GM18511 (cell line): ENCODE measurements around the gene KRT85.
"Not testable (repeated sequence)": the region's sequence is repeated elsewhere in the genome, so short reads cannot be mapped to it uniquely, and the experiment has no call there.

Experiments
- ATAC-seq: cut with Tn5 transposase; IDR thresholded peaks from one replicate; pipeline ENCODE4 v1.9.1; 2021; ENCODE audit warnings: mild to moderate bottlenecking, moderate library complexity; ENCODE audit not compliant: unreplicated experiment

The KRT85 gene

DNA sequence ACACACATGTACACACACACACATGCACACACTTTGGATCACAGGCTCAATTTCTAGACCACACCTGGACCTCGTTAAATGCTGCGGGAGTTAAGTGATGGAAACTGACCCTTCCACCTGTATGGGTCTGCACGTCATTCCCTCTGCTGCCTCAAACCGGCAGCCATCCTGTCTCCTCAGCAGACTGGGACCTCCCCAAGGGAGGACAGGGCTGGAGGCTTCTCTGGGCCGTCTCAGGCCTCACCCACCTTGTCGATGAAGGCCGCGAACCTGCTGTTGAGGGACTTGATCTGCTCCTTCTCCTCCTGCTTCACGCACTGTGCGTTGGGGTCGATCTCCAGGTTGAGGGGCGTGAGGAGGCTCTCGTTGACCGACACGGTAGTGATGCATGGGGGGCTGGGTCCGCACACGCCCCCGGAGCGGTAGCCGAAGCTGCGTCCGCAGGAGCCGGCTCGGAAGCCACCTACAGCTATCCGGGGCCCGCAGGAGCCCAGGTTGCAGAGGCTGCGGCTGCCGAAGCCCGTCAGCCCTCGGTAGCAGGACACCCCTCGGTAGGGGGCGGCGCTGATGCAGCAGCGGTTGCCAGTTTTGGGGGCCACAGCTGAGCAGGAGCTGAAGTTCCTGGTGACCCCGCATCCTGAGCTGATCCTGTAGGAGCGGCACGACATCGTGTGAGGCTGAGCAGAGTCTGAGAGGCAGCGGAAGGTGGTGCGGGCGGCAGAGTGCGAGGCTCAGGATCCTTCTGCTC, at the start of gene KRT85:
Gene KRT85 (minus strand): TSS at position 744 of the 748 bp plus-strand sequence. CDS start 76 bp downstream, at position 668.
- ATAC-seq: no peak

DNA sequence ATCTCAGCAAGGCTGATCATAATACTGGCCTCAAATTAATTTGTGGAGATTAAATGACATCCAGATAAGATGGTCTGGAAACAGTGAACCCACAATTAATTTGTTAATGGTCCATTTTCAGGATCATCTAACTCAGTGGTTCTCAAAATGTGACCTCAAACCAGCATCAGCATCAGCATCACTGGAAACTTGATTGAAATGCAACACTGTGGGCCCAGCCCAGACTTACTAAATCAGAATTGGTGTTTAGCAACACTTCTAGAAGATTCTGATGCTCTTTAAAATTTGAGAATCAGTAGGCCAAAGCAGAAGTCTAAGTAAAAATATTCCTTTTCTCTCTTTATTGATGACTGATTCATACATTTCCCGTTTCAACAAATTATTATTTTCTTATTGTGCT, 49.5 kb upstream of the KRT85 start:
- ATAC-seq: no peak

DNA sequence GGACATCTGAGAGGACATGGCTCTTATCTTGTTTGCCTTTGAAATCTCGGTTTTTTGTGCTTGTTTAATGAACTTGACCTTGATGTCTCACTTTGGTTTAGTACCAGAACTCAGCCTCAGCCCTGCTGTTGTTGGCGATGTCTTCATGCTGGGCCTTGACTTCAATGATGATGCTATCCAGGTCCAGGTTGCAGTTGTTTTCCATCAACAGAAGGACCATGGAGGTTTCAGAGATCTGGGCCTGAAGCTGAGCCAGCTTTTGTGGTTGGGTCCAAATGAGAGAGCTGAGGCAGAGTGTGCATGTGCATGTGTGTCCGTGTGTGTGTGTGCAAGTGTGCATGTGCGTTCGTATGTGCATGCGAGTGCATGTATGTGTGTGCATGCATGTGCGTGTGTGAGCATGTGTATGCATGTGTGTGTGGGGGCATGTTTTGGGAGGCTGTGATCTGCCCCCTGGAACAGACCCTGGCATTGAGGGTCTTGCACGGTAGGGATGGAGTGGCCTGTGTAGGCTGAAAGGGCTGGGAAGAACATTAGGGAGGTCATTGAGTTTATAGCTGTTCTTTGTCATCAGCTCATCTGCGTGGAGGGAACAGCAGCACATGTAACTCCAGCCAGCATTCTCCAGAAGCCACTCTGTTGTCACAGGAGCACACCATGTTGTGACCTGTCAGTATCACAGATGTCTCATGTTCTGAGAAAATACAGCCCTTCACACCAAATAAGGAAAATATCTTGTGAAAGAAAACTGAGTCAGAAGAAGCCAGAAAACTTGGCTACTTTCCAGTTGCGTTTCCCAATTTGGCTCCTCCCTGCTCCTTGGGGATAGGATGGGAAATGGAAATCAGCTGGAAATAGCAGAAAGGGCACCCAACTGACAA, 48.8 kb upstream of the KRT85 start:
- no peak for ATAC-seq

DNA sequence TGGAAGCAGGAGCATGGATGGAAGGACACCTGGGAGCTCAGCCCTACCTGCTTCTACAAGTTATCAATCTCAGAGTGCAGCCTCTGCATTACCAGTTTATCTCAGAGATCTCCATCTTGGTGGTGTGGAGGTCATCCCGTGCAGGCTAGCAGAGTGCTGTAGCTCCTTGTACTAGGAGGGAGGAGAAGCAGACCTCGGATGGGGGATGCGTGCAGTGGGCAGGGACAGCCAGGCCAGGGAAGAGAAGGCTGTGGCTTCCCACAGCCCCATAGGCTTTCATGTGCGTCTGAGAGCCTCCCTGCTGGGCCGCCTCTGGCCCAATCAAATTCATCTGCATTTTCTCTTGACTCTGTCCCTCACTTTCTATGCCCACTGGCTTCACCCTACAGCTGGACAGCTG, 47.7 kb upstream of the KRT85 start:
- no peak for ATAC-seq

DNA sequence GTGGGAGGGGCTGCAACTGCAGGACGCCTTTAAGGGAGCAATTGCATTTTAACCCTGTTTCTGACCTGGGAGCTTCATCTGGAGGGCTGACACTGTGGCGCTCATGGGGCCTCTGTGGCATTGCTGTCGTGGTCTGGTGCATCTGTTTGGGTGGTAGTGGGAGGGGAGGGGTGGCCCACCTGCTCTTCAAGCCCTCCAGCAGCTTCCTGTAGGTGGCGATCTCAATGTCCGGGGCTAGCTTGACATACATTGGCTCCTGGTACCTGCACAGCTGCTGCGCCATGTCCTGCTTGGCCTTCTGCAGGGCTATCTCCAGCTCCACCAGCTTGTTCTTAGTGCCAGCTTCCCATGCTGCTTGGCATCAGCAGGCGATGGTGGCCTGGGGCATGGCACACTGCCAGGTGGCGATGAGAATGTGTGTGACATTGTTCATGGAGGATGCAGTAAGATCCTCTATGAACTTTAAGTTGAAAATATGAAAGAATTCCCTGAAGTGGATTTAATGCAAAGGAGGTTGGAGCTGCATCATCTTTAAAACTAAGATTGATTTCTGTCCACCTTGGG, 46.6 kb upstream of the KRT85 start:
- ATAC-seq: no peak

DNA sequence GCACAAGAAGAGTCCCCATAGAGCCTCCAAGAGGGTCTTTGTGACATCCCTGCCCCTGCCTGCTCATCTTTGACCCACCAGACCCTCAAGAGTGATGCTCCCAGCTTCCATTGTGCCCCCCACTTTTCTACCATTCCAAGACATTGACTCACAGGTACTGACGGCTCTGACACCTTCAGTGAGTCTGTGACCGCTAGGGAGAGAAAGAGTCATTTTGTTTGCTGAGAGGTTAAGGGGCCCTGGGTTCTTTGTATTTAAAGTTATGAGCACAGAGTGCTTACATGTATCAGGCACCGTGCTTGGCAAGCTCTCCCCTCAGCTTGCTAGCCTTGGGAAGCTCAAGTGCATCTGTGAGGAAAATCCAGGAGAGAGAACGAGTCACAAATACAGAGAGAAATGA, 45.9 kb upstream of the KRT85 start:
- ATAC-seq: no peak

DNA sequence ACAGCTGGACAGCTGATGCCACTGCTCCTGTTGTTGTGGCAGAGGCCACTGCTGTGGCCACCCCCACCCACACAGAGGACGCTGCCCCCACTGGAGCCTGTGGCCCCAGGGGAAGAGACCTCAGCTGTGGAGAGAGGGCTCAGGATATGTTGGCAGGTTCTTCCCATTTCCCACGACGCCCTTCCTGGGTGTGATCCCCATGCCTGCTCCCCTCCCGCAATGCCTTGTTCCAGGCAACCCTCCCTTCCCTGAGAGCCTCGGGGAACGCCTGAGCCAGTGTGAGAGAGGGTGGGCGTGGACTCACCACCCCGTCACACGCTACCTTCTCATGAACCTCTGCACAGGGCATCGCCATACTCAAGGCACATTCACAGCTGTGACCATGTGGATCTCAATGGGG, 44.5 kb upstream of the KRT85 start:
- no peak for ATAC-seq

DNA sequence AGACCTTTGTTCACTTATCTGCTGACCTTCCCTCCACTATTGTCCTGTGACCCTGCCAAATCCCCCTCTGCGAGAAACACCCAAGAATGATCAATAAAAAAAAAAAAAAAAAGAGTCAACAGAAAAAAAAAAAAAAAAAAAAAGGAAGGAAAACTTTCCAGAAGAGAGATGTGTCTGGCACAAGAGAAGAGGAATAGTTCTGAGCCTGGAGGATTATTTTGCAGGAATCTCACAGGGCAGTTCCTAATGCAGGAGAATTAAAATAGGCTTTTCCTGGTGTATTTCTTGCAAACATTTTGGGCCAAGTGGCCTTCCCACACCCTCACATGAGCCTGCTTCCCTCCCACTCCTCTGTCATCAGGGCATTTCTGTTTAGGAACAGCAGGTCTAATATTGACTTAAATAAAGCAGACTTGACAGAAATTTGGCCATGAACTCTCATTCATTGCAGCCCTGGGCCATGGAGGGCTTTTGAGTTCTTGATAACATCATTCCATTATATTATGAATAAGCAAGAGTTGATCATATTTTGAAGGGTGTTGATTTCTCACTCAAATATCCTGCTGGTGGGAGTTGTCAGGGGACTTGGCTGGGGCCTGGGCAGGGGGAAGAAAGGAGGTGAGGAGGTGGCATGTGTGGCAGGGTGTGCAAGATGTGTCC, 43.4 kb upstream of the KRT85 start:
- not testable (repeated sequence) for ATAC-seq

DNA sequence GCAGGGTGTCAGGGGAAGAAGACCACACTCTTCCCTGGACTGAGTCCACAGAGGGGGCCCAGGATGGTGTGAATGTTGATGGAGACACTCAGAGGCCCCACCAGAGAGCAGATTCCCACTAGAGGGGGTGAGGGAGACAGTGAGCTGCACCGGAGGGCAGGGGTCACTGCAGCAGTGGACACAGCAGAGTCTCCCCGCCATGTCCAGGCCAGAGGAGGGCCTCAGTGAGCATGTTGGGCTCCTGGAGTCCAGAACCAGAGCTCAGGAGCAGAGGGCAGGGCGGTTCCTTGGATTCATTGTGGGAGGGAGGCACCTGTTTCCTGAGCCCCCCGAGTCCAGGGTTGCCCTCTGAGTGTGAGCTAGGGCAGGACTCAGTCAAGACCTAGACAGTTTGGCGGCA, 40.6 kb upstream of the KRT85 start:
- ATAC-seq: no peak

DNA sequence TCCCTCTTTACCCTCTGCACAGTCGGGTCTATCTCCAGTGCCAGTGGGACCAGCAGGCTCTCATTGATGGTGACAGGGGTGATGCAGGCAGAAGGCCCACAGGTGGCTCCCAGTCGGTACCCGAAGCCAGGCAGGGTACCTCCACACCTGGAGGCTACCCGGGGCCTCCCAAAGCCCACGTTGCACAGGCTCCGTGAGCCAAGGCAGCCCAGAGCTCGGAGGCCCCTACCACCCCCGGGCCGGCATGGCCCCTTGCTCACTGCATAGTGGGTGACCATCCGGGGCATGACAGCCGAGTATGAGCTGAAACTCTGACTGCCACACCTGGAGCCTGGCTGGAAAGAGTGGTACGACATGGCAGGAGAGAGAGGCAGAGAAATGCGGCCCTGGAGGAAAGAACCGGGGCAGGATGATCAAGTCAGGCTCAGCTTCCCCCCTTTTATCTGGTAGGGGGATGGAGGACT, 38.7 kb upstream of the KRT85 start, which contains the start of gene KRT82:
Gene KRT82 (minus strand): TSS at position 414 of the 464 bp plus-strand sequence. CDS start 58 bp downstream, at position 356.
- no peak for ATAC-seq

DNA sequence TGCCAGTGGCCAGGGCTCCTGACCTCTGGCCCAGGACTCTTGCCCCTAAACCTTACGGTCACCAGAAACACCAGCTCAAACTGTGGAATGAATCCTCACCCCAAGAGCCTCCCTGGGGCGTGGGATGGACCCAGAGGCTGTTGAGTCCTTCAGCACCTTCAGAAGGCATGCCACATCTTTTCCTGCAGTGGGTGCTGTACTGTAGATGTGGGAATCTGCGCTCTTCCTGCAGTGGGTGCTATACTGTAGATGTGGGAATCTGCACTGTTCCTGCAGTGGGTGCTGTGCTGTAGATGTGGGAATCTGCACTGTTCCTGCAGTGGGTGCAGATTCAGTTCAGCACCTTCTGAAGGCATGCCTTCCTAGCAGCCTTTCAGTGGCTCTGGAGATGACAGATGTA, 37.7 kb upstream of the KRT85 start:
- no peak for ATAC-seq

DNA sequence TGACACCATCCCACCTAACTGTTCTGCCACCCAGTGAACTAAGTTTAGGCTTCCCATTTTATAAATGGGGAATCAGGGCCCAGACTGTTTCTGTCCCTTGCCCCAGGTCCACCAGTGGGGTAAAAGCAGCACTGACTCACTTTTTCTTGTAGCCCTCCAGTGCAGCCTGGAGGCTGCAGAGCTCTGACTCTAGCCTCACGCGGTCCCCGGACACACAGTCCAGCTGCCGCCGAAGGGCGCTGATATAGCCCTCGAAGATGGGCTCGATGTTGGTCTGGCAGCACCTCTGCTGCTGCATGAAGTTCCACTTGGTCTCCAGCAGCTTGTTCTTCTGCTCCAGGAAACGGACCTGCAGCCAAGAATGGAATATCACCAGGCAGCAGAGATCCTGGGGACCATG, 36.3 kb upstream of the KRT85 start:
- ATAC-seq: no peak

DNA sequence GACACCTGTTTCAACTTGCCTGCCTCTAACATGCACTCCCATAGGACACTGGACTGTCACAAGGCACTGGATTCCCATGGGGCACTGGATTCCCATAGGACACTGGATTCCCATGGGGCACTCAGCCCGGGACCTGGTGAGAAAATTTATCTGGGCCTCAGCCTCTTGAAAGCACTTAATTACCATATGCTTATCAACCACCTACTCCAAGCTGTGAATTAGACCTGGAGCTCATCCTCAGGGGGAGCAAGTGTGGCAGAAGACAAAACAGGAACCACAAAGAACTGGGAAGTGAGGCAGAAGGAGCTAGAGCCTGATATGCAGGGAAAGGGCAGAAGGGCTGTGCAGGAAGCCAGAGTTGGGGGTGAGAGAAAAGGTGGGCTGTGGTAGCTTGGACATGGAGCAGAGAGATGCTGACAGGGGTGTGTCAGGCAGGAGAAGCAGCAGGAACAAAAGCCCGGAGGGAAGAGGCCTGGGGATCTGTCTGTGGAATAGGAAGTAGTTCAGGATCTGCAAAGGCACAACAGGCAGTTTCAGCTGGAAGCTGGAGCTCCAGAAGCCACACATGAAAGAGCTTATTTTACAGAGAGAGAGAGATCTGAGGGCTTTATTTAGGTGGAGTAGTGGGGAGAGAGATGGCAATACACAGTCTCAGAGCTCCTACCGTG, 35.7 kb upstream of the KRT85 start:
- no peak for ATAC-seq

DNA sequence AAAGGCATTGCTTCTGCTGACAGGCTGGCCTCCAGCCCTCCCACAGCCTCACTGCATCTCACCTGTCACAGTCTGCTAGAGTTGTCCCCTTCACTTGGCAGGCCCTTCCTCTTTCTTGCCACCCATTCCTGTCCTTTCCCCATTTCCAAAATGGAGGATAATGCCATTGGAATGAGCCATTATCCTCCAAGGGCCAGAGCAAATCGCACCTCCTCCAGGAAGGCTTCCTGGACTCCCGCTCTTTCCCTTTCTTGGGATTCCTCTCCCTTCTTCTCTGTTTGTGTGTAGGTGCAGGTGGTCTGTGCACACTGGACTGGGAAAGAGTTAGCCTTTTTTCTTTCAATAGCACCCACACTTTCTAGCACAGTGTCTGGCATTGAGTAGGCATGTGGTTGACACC, 35.1 kb upstream of the KRT85 start:
- ATAC-seq: no peak

DNA sequence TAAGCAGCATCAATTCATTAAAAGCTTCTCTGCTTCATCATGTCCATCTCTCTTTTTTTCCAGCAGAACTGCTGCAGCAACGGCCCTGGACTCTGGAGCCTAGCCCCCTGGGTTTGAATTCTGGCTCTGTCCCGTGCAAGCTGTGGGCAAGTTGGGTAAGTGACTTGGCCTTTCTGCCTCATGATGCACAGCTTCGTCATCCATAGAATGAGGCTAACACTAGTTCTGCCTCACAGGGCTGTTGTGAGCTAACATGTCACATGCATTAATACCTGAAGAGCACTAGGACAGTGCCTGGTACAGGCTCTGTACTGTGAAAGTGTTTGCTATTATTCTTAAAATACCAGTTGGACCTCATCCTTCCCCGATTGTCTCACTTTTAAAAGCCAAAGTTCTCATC, 34.6 kb upstream of the KRT85 start:
- no peak for ATAC-seq

DNA sequence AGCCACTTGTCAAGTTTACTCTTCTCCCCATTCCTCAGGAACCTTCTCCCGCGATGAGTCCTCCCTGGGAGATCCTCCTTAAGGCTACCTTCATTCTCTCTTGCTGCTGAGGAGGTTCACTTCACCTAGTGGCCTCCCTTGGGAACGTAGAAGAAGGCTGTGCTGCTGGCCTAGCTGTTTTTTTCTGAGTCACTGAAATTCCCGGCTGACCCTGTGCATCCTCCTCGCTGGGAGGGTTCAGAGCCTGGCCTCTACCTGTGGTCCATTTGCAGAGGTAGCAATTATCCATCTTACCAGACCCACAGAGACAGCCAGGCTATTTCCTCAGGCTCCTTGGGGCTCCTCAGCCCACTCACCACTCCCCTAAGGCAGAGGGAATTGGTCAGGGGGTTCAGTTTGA, 34.2 kb upstream of the KRT85 start:
- no peak for ATAC-seq

DNA sequence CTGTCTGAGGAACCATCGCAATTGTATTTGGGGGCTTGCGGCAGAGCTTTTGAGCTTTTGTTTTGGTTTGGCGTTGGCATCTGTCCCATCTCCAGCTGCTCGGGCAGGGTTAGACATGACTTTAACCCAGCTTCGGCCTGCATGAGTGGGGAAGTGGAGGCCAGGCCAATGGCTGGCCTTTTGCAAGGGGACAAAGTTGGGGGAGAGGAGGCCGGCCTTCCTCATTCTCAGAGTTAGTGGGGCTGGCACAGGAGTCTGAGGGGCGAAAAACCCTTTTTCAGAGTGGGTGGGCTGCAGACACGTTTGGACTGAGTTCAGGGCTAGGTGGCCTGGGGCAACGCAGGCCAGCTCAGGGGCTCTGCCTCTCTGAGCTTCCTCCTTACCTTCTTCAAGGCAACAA, 33.6 kb upstream of the KRT85 start:
- no peak for ATAC-seq

DNA sequence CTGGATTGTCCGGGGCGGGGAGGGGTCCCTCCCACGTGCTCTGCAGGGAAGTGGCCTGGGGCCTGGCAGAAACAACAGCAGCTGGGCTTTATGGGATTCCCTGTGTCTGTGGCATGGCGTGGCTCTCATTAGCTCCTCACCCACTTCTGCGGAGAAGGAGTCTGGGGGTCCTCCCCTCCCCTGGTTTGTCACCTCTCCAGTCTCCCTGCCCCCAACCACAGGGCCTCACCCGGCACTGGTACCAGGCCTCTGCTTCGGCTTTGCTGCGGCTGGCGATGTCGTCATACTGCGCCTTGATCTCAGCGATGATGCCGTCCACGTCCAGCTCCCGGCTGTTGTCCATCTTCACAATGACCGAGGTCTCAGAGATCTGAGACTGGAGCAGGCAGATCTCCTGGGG, 32.5 kb upstream of the KRT85 start:
- ATAC-seq: no peak

DNA sequence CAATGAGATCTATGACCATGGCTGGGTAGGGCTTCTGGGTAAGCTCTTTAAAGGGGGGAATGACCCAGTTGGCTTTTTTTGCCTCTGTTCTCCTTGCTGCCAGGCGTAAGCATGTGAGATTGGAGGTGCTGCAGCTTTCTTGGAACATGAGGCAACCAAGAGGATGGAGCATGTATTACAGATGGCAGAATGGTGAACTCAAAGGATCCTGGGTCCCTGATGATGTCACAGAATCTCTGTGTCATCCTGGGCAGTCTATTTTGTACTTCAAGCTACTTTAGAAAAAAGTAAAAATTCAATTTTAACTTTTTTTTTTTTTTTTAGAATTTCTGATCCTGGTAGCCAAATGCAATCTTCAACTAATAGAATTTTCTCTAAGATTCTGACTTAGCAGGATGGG, 30.9 kb upstream of the KRT85 start:
- no peak for ATAC-seq

DNA sequence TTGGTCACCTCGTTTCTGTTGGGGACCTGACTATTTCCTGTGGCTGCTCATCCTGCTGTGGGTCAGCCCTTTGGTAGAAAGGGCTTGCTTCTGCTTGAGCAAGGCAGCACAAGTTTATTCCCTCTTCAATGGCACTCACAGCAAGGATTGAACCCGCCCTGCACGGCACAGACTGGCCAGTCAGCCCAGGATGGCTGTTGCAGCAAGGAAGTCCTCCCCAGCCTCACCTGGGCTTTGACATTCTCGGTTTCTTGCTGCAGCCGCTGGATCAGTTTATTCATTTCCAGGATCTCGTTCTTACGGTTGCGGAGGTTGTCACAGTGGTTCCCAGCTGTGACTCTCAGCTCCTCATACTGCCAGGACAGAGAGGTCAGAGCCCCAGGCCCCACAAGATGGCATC, 29.4 kb upstream of the KRT85 start:
- ATAC-seq: no peak
